Mesothelial cell of epicardium (in vitro differentiated cells): ENCODE data around the gene DPY19L1. TPM values are rescaled to one million over a fixed set of nuclear protein-coding genes. Genes with fewer than 3 reads are reported as not detected.
A peak's percentile ranks its signal among the peaks of the same experiment; 100 is the strongest.
"Not testable (repeated sequence)": the region's sequence is repeated elsewhere in the genome, so short reads cannot be mapped to it uniquely, and the experiment has no call there.

Experiments used
- DNase-seq, 2 experiments: peaks; one replicate each; pipeline ENCODE4 v3.0.0; 2021; ENCODE audit warnings: low spot score in 2 of 2; ENCODE audit not compliant: unreplicated experiment in 2 of 2
- H3K27ac Mint-ChIP-seq: 2 replicates; pipeline ENCODE4 v1.8.0; 2021; ENCODE audit warnings: mixed read lengths
- H3K27me3 Mint-ChIP-seq: 2 replicates; pipeline ENCODE4 v1.8.0; 2021; ENCODE audit warnings: low read depth, mixed read lengths
- H3K36me3 Mint-ChIP-seq: 2 replicates; pipeline ENCODE4 v1.8.0; 2021; ENCODE audit warnings: mixed read lengths
- H3K4me1 Mint-ChIP-seq: 2 replicates; pipeline ENCODE4 v1.8.0; 2021; ENCODE audit warnings: mixed read lengths
- H3K4me3 Mint-ChIP-seq: 2 replicates; pipeline ENCODE4 v1.8.0; 2021; ENCODE audit warnings: mild to moderate bottlenecking, moderate library complexity, mixed read lengths
- H3K9me3 Mint-ChIP-seq: 2 replicates; pipeline ENCODE4 v1.8.0; 2021; ENCODE audit warnings: mixed read lengths
- CTCF ChIP-seq: fragments of 200-600 bp; sonication (generic); IDR thresholded peaks from one replicate; pipeline ENCODE4 v1.5.0; 2021; ENCODE audit warnings: antibody characterized with exemption; ENCODE audit not compliant: unreplicated experiment
- total RNA-seq: library from RNA; stranded (reverse); gene quantifications from 3 replicates; pipeline ENCODE4 v1.2.1, GENCODE V29; 2021

The DPY19L1 gene
- total RNA-seq, 1 donor from 2014 or later = 21.8 TPM

GRCh38 chr7:34931739-34932138, 105.5 kb downstream of the DPY19L1 start:
- peaks cover 5% of the 10 kb centered on the region for H3K36me3 Mint-ChIP-seq
- TF ChIP-seq CTCF = no peak
- H3K9me3 Mint-ChIP-seq = peaks cover 3% of the 10 kb centered on the region
- H3K4me3 Mint-ChIP-seq = no peak overlapping the region
- H3K27me3 Mint-ChIP-seq = no peaks in the 10 kb centered on the region
- no peaks in the 10 kb centered on the region for H3K4me1 Mint-ChIP-seq
- H3K27ac Mint-ChIP-seq = no peak overlapping the region
- DNase-seq = no peak

- H3K4me1 Mint-ChIP-seq, H3K9me3 Mint-ChIP-seq, H3K27ac Mint-ChIP-seq, H3K27me3 Mint-ChIP-seq, H3K4me3 Mint-ChIP-seq, DNase-seq, H3K36me3 Mint-ChIP-seq: not testable (repeated sequence)
Observed at GRCh38 chr7:34929783-34930182, 107.5 kb downstream of the DPY19L1 start.

GRCh38 chr7:34928560-34928959, 108.7 kb downstream of the DPY19L1 start:
- Mint-ChIP-seq H3K4me3 (no peak overlapping the region), H3K36me3 (peaks cover 3% of the 10 kb centered on the region), H3K27me3 (peaks cover 1% of the 10 kb centered on the region), H3K27ac (no peak overlapping the region), H3K4me1 (no peaks in the 10 kb centered on the region), H3K9me3 (no peaks in the 10 kb centered on the region)
- DNase-seq = no peak
- TF ChIP-seq CTCF = no peak

- Mint-ChIP-seq H3K27me3 (peaks cover 2% of the 10 kb centered on the region), H3K9me3 (no peaks in the 10 kb centered on the region), H3K27ac (no peak overlapping the region), H3K36me3 (no peaks in the 10 kb centered on the region), H3K4me3 (no peak overlapping the region), H3K4me1 (no peaks in the 10 kb centered on the region)
- TF ChIP-seq CTCF = peak; percentile 68
- DNase-seq = peak; percentile 42 to 67
Observed at GRCh38 chr7:34928052-34928451, 109.2 kb downstream of the DPY19L1 start.

GRCh38 chr7:34920470-34920869, 116.8 kb downstream of the DPY19L1 start:
- H3K27ac Mint-ChIP-seq, H3K4me1 Mint-ChIP-seq, DNase-seq, H3K36me3 Mint-ChIP-seq, H3K4me3 Mint-ChIP-seq: not testable (repeated sequence)
- peaks cover 10% of the 10 kb centered on the region for H3K27me3 Mint-ChIP-seq
- H3K9me3 Mint-ChIP-seq = peaks cover 10% of the 10 kb centered on the region

GRCh38 chr7:34919038-34919437, 118.2 kb downstream of the DPY19L1 start:
- H3K4me3 Mint-ChIP-seq, H3K27ac Mint-ChIP-seq, H3K4me1 Mint-ChIP-seq, DNase-seq, H3K36me3 Mint-ChIP-seq: not testable (repeated sequence)
- peaks cover 10% of the 10 kb centered on the region for H3K27me3 Mint-ChIP-seq
- peaks cover 16% of the 10 kb centered on the region for H3K9me3 Mint-ChIP-seq

GRCh38 chr7:34918198-34918861, 119.0 kb downstream of the DPY19L1 start:
- H3K4me3 Mint-ChIP-seq, H3K36me3 Mint-ChIP-seq, H3K4me1 Mint-ChIP-seq, H3K27ac Mint-ChIP-seq, DNase-seq, H3K27me3 Mint-ChIP-seq: not testable (repeated sequence)
- peaks cover 23% of the 10 kb centered on the region for H3K9me3 Mint-ChIP-seq

- H3K27me3 Mint-ChIP-seq, H3K4me3 Mint-ChIP-seq, H3K27ac Mint-ChIP-seq, DNase-seq, H3K36me3 Mint-ChIP-seq, H3K4me1 Mint-ChIP-seq: not testable (repeated sequence)
- H3K9me3 Mint-ChIP-seq = peaks cover 23% of the 10 kb centered on the region
Observed at GRCh38 chr7:34917515-34917914, 119.8 kb downstream of the DPY19L1 start.
